Measurements from ENCODE around the gene TRAF3IP3. TPM values are rescaled to one million over a fixed set of nuclear protein-coding genes. Genes with fewer than 3 reads are reported as not detected.

The TRAF3IP3 gene
- total RNA-seq, 1 donor from 2014 or later, result 0.85 TPM

DNA sequence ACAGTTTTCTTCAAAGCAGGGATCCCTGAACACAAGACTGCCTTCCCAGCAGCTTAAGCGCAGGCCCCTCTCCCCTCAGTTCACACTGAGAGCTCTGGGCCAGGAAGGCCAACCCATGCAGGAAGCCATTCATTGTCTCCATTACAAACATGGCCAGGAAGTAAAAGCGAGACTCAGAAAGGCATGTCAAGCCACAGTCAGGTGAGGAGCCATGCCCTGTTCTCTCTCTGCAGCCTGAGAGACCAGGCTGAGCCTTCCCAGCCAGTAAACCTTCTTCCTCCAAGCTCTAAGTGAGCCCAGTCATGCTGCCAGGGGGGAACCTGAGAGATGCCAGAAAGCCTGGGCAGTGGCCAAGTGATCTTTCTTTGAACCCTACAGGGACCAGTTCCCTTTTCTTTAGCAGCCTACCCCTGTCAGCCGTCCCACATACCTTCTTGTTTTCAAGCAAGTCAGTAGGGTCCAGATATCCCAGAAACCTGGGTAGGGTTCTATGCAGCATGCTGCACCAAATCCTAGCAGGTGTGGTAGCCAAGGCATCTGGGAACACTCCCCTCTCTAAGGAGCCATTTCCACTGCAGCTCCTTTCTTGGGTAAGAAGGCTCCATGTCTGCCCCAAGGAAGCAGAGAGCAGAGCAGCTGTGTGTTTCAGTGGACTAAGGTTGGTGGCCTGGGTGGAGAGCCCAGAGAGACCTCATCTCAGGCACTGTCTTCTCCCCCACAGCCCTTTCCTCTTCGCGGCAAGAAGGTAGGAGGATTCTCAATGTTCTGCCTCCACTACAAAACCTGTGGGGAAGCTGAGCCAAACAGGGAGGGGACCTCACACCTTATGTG is 977 bp downstream of the TRAF3IP3 start:
- Mint-ChIP-seq H3K9me3 (no peaks in the 10 kb centered on the region), H3K4me3 (no peak overlapping the region), H3K27me3 (ENCODE audit: low read depth) (peaks cover 17% of the 10 kb centered on the region), H3K4me1 (no peaks in the 10 kb centered on the region), H3K27ac (no peak overlapping the region), H3K36me3 (no peaks in the 10 kb centered on the region)
- TF ChIP-seq, protein P1, sequence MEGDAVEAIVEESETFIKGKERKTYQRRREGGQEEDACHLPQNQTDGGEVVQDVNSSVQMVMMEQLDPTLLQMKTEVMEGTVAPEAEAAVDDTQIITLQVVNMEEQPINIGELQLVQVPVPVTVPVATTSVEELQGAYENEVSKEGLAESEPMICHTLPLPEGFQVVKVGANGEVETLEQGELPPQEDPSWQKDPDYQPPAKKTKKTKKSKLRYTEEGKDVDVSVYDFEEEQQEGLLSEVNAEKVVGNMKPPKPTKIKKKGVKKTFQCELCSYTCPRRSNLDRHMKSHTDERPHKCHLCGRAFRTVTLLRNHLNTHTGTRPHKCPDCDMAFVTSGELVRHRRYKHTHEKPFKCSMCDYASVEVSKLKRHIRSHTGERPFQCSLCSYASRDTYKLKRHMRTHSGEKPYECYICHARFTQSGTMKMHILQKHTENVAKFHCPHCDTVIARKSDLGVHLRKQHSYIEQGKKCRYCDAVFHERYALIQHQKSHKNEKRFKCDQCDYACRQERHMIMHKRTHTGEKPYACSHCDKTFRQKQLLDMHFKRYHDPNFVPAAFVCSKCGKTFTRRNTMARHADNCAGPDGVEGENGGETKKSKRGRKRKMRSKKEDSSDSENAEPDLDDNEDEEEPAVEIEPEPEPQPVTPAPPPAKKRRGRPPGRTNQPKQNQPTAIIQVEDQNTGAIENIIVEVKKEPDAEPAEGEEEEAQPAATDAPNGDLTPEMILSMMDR (IDR thresholded peaks at IDR 0.05; ENCODE audit: unreplicated experiment), result no peak
- no peak for DNase-seq (ENCODE audit: low spot score in 2 of 2, unreplicated experiment in 2 of 2)

DNA sequence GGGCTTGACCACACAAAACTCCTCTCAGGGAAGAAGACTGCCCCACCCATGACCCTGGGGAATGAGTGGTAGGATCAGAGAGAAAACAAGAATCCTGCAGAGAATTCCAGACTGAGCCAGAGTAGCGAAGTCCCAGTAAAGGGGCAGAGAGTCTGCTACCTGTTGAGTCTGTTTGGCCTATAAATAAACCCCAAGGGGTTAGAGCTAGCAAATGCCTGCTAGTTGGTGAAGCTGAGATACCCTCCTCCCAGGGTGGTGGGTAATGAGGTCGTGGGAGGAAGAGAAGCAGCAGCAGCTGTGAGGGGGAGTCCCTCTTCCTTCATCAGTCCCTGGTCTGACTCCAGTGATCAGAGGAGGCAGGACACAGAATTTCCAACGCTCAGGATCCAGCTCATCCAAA is 2.5 kb downstream of the TRAF3IP3 start:
- DNase-seq (ENCODE audit: low spot score in 2 of 2, unreplicated experiment in 2 of 2), result no peak
- Mint-ChIP-seq H3K36me3 (no peaks in the 10 kb centered on the region), H3K4me1 (no peaks in the 10 kb centered on the region), H3K27ac (no peak overlapping the region), H3K9me3 (no peaks in the 10 kb centered on the region), H3K27me3 (ENCODE audit: low read depth) (peaks cover 24% of the 10 kb centered on the region), H3K4me3 (no peak overlapping the region)
- TF ChIP-seq, protein P1 (IDR thresholded peaks at IDR 0.05; ENCODE audit: unreplicated experiment), result no peak

DNA sequence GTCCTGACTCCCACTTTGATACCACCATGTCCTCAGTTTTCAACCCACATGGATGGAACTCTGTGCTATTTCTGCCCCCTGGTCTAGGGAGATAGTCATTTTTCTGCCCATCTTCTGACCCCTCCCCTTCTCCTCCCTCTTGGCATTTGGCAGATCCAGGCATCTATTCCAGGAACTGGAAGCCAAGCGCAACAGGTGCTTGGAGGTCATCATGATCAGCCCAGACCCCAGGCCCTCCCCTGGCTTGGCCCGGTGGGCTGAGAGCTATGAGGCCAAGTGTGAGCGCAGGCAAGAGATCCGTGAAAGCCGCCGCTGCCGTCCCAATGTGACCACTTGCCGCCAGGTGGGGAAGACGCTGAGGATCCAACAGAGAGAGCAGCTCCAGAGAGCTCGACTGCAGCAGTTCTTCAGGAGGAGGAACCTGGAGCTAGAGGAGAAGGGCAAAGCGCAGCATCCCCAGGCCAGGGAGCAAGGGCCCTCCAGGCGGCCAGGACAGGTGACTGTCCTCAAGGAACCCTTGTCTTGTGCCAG is 4.0 kb downstream of the TRAF3IP3 start:
- no peak for DNase-seq (ENCODE audit: low spot score in 2 of 2, unreplicated experiment in 2 of 2)
- peaks cover 24% of the 10 kb centered on the region for H3K27me3 Mint-ChIP-seq (ENCODE audit: low read depth)
- H3K4me3 Mint-ChIP-seq, result no peak overlapping the region
- no peak overlapping the region for H3K27ac Mint-ChIP-seq
- no peaks in the 10 kb centered on the region for H3K9me3 Mint-ChIP-seq
- TF ChIP-seq, protein P1 (IDR thresholded peaks at IDR 0.05; ENCODE audit: unreplicated experiment), result no peak
- no peaks in the 10 kb centered on the region for H3K36me3 Mint-ChIP-seq
- no peaks in the 10 kb centered on the region for H3K4me1 Mint-ChIP-seq

DNA sequence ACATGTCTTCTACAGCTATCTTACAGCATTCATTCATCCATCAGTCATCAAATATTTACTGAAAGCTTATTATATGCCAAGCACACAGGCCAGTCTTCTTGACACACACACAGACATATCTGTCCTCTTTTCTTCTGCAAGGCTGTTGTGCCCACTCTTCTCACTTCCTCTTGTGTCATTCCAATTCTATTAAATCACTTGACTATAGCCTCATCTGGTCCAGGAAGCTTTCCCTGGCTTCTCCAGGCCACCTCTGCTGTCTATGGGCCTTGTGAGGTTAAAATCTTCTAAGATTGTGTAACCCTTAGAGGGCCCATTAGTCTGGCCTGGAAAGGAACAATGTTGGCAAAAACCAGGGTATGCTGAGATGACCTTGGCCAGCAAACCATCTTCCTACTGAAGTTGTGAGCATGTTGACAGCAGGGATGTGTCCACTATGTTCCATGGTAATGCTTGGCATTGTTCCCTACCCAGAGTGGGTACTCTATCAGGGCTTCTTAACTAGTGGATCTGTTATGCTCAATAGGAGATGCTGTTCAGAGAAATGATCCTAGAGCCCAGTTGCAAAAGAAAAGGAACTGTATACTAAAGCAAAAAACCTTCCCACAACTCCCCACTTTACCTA is 5.3 kb downstream of the TRAF3IP3 start:
- H3K4me1 Mint-ChIP-seq, result no peaks in the 10 kb centered on the region
- TF ChIP-seq, protein P1 (IDR thresholded peaks at IDR 0.05; ENCODE audit: unreplicated experiment), result no peak
- H3K27me3 Mint-ChIP-seq (ENCODE audit: low read depth), result peaks cover 20% of the 10 kb centered on the region
- no peak overlapping the region for H3K27ac Mint-ChIP-seq
- H3K9me3 Mint-ChIP-seq, result no peaks in the 10 kb centered on the region
- no peak overlapping the region for H3K4me3 Mint-ChIP-seq
- no peaks in the 10 kb centered on the region for H3K36me3 Mint-ChIP-seq
- no peak for DNase-seq (ENCODE audit: low spot score in 2 of 2, unreplicated experiment in 2 of 2)

DNA sequence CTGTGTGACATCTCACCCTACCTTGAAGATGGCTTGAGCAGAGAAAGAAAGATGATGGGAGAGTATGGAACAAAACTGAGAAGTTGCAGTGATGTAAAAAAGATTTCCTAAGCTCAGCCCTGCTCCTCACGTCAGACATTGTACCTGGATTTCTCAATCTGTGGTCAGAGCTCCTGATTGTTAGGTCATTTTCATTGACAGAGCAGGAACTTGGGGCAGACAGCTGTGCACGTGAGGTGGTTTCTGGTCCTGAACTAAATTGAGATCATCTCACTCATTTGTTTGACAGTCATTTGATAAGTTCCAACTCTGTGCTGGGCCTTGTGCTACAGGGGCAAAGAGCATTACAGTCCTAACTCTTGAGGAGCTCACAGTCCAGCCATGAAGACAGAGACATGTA is 10.2 kb downstream of the TRAF3IP3 start:
- no peaks in the 10 kb centered on the region for H3K36me3 Mint-ChIP-seq
- TF ChIP-seq, protein P1 (IDR thresholded peaks at IDR 0.05; ENCODE audit: unreplicated experiment), result no peak
- no peak overlapping the region for H3K4me3 Mint-ChIP-seq
- DNase-seq (ENCODE audit: low spot score in 2 of 2, unreplicated experiment in 2 of 2), result no peak
- H3K4me1 Mint-ChIP-seq, result no peaks in the 10 kb centered on the region
- no peak overlapping the region for H3K27ac Mint-ChIP-seq
- peaks cover 9% of the 10 kb centered on the region for H3K27me3 Mint-ChIP-seq (ENCODE audit: low read depth)
- no peaks in the 10 kb centered on the region for H3K9me3 Mint-ChIP-seq

Measured in mesothelial cell of epicardium (in vitro differentiated cells).